ENCODE results near the gene DPM1.

DPM1 gene

DNA sequence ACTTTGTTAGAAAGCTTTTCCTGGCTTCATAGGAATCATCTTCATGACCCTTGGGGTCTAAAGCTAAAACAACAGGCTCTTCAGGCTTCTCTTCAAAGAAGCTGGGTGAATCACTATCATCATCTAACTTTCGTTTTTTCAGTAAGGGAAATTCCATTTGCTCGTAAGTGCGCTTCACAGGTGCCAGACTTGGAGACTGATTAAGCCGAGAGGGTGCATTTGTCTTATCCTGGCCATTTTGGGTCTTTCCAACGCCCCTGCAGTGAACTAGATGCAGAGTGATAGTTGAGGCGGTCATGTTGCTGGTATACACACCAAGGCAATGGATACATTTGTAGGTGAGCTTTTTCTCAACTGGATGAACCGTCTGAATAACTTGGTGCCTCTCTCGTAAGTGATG is 65.9 kb downstream of the DPM1 start:
- no peak for DNase-seq

DNA sequence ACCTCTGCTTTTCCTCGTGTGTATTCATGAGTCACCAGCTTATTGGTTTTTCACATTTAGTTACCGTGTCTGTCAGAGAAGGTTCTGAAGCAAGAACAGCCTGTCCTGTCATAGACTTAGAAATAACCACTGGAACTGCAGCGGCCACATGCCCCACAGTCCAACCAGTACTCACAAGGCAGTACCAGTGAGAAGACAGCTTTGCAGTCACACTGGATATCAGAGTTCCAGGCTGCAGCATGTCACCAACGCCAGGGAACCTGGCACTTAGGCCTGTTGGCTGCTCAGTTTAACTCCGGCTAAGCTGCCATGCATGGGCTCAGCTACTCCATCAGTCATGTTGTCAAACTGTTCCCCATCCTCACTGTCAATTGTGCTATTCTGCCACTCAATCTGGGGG is 67.2 kb downstream of the DPM1 start:
- no peak for DNase-seq

DNA sequence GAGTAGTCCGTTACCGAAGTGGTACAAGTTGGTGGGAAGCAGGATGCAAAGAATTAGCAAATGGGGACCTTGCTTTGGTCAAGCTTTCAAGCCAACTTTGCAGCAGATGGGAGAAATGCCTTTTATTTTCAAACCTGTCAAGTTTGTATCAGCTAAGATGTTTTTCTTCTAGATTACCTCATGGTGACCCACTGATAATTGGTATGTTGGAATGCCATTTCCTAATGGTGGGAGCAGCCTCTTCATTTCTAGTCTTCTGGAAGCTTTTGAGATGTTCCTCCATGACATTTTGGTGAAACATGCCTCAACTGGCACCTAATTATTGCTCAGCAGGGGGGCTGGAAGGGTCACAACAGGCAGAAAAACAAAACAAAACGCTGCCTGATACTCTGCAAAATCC is 70.8 kb downstream of the DPM1 start:
- DNase-seq, result no peak

DNA sequence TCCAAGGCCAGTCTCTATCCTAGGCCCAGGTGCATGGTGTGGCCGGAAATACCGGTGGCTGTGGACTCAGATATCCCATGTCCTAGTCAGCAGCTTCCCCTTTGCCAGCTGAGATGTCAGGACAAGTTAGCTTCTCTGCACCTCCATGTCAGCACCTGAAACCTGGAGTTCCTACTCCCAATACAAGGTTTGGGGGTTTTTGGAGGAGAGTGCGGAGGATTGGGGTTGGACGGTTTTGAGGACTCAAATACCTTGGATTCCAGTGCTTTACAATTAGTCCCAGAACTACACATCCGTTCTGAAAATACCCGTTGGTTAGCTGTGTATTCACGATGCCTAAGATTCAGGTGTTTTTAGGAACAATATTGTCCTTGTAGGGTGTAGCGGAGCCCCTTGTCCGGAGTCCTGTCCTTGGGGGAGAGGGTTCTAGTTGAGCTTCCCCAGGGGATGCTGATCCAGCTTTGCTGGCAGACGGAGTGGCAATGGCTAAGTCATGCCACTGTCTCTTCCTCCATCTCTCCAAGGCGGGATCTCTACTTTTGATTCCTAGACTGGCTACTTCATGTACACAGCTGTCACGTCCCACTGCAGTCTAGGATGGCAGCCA is 72.0 kb downstream of the DPM1 start:
- no peak for DNase-seq

DNA sequence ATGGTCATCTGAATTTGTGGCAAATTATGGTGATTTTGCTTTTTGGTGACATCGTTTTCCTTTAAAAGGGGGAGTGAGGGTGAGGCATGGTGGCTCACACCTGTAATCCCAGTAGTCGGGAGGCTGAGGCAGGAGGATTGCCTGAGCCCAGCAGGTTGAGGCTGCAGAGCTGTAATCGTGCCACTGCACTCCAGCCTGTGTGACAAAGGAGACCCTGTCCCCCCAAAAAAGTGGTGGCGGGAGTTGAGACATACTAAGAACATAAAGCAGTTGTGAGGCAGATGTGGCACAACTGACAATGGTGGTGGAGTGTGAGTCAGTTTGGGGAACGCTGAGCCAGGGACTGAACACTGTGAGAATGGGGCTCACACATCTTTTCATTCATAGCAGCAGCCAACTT is 72.6 kb downstream of the DPM1 start:
- DNase-seq, result no peak

DNA sequence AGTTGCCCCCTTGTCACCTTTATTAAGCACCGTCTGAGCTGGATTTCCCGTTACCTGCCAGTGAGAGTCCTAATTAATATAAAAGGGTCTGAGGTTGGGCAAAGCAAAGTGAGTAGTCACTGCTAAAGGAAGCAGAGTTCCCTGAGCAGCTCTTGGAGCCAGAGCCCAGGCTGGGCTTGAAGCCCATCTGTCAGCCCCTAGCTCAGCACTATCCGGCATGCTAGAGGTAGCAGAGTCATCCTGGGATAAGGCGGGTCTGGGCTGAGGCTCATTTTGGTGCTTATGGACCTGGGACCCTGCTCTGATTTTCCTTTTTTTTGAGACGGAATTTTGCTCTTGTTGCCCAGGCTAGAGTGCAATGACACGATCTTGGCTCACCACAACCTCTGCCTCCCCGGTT is 73.3 kb downstream of the DPM1 start:
- DNase-seq, result no peak

Data from midbrain (tissue), 1 donor.